ENCODE results near the gene FBXW12.

Gene FBXW12

GRCh38 chr3:48422272-48422671, 50.3 kb downstream of the FBXW12 start:
- no peak overlapping the region for H3K27ac ChIP-seq (ENCODE audit: low read depth, low read length)
- no peak overlapping the region for H3K4me3 ChIP-seq (ENCODE audit: low read length)
- peaks cover 27% of the 10 kb centered on the region for H3K4me1 ChIP-seq (ENCODE audit: control insufficient read depth, insufficient read depth, low read length)
- no peak overlapping the region for H3K9ac ChIP-seq (ENCODE audit: low read length)
- H3K27me3 ChIP-seq (ENCODE audit: control insufficient read depth, insufficient read depth, low read length): no peaks in the 10 kb centered on the region
- peaks cover 14% of the 10 kb centered on the region for H3K36me3 ChIP-seq (ENCODE audit: control insufficient read depth, insufficient read depth, low read length)

DNA sequence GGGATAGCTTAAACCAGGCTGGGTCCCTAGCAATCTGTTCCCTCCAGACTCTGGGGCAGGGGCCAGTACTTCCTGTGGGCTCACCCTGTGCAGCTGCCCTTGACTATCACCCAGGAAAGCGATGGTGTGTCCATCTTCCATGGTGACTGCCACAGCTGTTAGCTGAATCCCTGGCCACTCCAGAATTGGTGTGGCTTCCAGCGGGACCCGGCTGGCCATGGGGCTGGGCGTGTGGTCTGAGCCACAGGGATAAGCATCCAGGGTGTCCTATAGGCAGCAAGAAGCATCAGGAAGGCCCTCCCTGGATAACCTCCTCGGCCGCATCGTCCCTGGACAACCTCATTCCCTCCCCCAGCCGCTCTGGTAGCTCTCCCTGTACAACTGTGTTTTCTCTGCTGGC, 50.7 kb downstream of the FBXW12 start:
- H3K27me3 ChIP-seq (ENCODE audit: control insufficient read depth, insufficient read depth, low read length): no peaks in the 10 kb centered on the region
- H3K27ac ChIP-seq (ENCODE audit: low read depth, low read length): no peak overlapping the region
- no peak overlapping the region for H3K4me3 ChIP-seq (ENCODE audit: low read length)
- H3K4me1 ChIP-seq (ENCODE audit: control insufficient read depth, insufficient read depth, low read length): peaks cover 30% of the 10 kb centered on the region
- no peak overlapping the region for H3K9ac ChIP-seq (ENCODE audit: low read length)
- H3K36me3 ChIP-seq (ENCODE audit: control insufficient read depth, insufficient read depth, low read length): peaks cover 11% of the 10 kb centered on the region

DNA sequence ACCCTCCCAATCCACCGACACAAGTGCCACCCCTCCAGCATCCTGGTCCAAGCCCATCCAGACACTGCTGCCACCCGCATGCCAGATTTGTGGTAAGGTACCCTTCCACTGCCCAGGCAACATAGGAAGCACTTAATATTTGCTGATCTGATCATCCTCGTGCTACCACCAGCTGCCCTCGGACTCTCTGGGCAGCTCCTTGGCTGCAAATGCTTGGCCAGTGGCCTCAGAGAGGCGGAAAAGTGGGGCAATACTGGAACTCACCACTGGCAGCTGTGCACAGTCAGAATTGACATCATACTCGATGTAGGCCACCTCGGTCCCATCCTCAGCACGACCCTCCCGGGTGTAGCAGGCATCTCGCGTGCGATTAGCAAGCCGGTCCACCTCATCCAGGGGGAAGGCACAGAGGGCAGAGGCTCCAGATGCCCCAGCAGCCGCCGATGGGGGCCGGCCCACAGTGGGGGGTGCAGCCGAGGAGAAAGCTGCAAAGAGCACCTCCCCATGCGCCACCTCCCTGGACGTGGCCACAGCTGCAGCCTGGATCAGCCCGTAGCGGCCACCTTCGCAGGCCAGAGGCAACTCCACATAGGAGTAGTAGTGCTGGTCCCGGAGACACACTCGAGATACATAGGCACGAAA, 51.3 kb downstream of the FBXW12 start:
- Histone ChIP-seq H3K27me3 (ENCODE audit: control insufficient read depth, insufficient read depth, low read length) (no peaks in the 10 kb centered on the region), H3K9ac (ENCODE audit: low read length) (no peak overlapping the region), H3K4me1 (ENCODE audit: control insufficient read depth, insufficient read depth, low read length) (peaks cover 36% of the 10 kb centered on the region), H3K4me3 (ENCODE audit: low read length) (no peak overlapping the region), H3K36me3 (ENCODE audit: control insufficient read depth, insufficient read depth, low read length) (peaks cover 11% of the 10 kb centered on the region), H3K27ac (ENCODE audit: low read depth, low read length) (peak overlapping the region; percentile 33)

- Histone ChIP-seq H3K4me1 (ENCODE audit: control insufficient read depth, insufficient read depth, low read length) (peaks cover 37% of the 10 kb centered on the region), H3K27ac (ENCODE audit: low read depth, low read length) (no peak overlapping the region), H3K36me3 (ENCODE audit: control insufficient read depth, insufficient read depth, low read length) (peaks cover 5% of the 10 kb centered on the region), H3K27me3 (ENCODE audit: control insufficient read depth, insufficient read depth, low read length) (no peaks in the 10 kb centered on the region), H3K4me3 (ENCODE audit: low read length) (no peak overlapping the region), H3K9ac (ENCODE audit: low read length) (no peak overlapping the region)
Measured at GRCh38 chr3:48423883-48424695, 52.1 kb downstream of the FBXW12 start.

GRCh38 chr3:48425281-48425812, 53.3 kb downstream of the FBXW12 start:
- Histone ChIP-seq H3K27ac (ENCODE audit: low read depth, low read length) (peak overlapping the region; percentile 88), H3K27me3 (ENCODE audit: control insufficient read depth, insufficient read depth, low read length) (no peaks in the 10 kb centered on the region), H3K9ac (ENCODE audit: low read length) (no peak overlapping the region), H3K4me1 (ENCODE audit: control insufficient read depth, insufficient read depth, low read length) (peaks cover 41% of the 10 kb centered on the region), H3K36me3 (ENCODE audit: control insufficient read depth, insufficient read depth, low read length) (peaks cover 2% of the 10 kb centered on the region), H3K4me3 (ENCODE audit: low read length) (no peak overlapping the region)

DNA sequence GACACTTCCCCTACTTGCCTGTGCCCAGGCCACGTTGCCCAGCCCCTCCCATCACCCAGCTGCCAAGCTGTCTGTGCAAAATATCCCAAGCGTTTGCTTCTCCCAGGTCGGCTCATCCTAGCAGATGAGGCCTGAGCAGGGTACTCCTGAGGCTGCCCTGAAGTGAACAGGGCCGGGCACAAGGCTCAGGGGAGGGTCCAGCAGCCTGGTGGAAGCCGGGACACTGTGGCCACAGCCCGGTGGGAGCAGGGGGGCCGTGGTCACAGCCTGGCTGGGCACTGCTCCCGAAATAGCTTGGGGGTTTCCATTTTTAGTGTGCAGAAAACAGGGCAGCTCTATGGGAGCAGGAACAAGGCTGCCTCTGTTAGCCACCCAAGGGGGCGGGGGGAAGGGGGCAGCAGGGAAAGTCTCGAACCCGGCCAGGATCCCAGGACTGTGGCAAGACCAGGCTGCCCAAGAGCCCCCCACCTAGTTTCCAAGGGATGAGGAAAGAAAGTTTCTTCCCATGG, 54.4 kb downstream of the FBXW12 start:
- Histone ChIP-seq H3K4me3 (ENCODE audit: low read length) (peak overlapping the region; percentile 44), H3K9ac (ENCODE audit: low read length) (no peak overlapping the region), H3K27ac (ENCODE audit: low read depth, low read length) (peak overlapping the region; percentile 88), H3K27me3 (ENCODE audit: control insufficient read depth, insufficient read depth, low read length) (no peaks in the 10 kb centered on the region), H3K36me3 (ENCODE audit: control insufficient read depth, insufficient read depth, low read length) (no peaks in the 10 kb centered on the region), H3K4me1 (ENCODE audit: control insufficient read depth, insufficient read depth, low read length) (peaks cover 42% of the 10 kb centered on the region)

- Histone ChIP-seq H3K9ac (ENCODE audit: low read length) (no peak overlapping the region), H3K4me3 (ENCODE audit: low read length) (peak overlapping the region; percentile 69), H3K27ac (ENCODE audit: low read depth, low read length) (peak overlapping the region; percentile 88), H3K36me3 (ENCODE audit: control insufficient read depth, insufficient read depth, low read length) (no peaks in the 10 kb centered on the region), H3K27me3 (ENCODE audit: control insufficient read depth, insufficient read depth, low read length) (no peaks in the 10 kb centered on the region), H3K4me1 (ENCODE audit: control insufficient read depth, insufficient read depth, low read length) (peaks cover 42% of the 10 kb centered on the region)
Measured at GRCh38 chr3:48426944-48427629, 55.1 kb downstream of the FBXW12 start.

DNA sequence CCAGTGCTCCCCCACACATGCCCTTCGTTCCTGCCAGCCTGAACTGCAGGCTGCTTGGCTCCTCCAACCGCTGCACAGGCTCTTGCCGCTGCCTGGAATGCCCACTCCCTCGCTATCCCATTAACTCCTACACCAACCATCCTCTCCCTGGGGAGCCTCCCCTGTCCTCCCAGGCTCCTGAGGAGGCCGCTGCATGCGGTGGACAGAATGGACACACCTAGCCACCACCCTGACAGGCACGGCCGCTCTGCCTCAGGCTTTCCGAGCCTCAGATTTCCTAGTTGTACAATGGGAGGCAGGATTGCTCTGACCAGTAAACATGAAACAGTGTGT, 55.6 kb downstream of the FBXW12 start:
- Histone ChIP-seq H3K27ac (ENCODE audit: low read depth, low read length) (peak overlapping the region; percentile 88), H3K4me3 (ENCODE audit: low read length) (peak overlapping the region; percentile 69), H3K4me1 (ENCODE audit: control insufficient read depth, insufficient read depth, low read length) (peaks cover 42% of the 10 kb centered on the region)

DNA sequence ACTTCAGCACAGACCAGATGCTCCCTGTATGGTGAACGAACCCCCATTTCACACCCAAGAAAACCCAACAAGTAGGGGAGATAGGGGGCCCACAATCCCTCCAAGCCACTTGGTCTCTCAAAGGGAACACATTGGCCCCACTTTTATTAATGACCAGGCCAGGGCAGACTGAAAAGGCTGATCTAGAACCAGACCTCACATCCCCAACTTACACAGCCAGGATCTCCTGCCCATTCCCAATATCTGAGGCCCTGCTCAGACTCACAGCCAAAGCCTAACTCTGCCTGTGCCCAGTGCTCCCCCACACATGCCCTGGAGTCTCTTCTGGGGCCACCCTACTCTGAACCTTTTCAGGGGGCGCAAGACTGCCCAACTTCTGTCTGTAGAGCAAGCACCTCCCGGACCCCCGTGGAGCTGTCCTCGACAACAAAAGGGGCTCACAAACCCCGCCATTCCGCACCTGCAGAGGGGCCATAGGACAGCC, 56.1 kb downstream of the FBXW12 start:
- H3K36me3 ChIP-seq (ENCODE audit: control insufficient read depth, insufficient read depth, low read length): peaks cover 2% of the 10 kb centered on the region
- peak overlapping the region; percentile 69 for H3K4me3 ChIP-seq (ENCODE audit: low read length)
- H3K4me1 ChIP-seq (ENCODE audit: control insufficient read depth, insufficient read depth, low read length): peaks cover 42% of the 10 kb centered on the region
- peak overlapping the region; percentile 88 for H3K27ac ChIP-seq (ENCODE audit: low read depth, low read length)
- H3K27me3 ChIP-seq (ENCODE audit: control insufficient read depth, insufficient read depth, low read length): no peaks in the 10 kb centered on the region
- peak overlapping the region; percentile 54 for H3K9ac ChIP-seq (ENCODE audit: low read length)

More for the DNA sequence above, 55.6 kb downstream of the FBXW12 start:
- no peaks in the 10 kb centered on the region for H3K27me3 ChIP-seq (ENCODE audit: control insufficient read depth, insufficient read depth, low read length)
- no peaks in the 10 kb centered on the region for H3K36me3 ChIP-seq (ENCODE audit: control insufficient read depth, insufficient read depth, low read length)
- peak overlapping the region; percentile 54 for H3K9ac ChIP-seq (ENCODE audit: low read length)

DNA sequence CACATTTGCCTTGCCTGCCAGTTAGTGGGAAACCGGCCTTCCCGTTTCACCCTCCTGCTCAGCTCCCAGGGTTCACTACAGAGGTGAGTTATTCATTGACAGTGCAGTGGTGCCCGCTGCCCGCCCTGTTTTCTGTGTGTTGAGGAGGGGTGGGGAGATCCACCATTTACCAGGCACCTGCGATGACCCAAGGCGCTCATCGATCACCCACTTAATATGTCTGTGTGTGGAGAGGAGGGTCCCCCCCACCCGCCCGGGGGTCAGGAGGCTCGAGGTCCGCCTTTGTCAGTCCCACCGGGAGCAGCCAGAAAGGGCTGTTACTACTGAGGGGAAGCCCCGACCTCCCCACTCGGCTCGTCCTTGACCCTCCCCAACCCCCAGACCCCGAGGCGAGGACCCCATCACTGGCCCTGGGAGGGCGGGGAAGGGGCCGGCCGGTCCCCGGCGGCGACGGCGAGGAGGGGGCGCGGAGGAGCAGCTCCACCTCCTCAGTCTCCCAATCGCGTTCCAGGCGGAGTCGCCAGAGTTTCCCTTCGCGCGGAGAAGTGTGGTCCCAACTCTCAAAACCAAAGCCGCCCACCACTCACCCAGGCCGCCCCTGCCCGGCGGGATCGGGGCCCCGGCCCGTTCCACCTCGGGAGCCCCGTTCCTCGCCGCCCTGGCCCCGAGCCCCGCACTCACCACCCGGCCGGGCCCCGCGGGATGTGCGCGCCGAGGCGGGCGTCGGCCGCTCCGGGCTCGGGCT, 56.7 kb downstream of the FBXW12 start:
- Histone ChIP-seq H3K4me1 (ENCODE audit: control insufficient read depth, insufficient read depth, low read length) (peaks cover 42% of the 10 kb centered on the region), H3K27me3 (ENCODE audit: control insufficient read depth, insufficient read depth, low read length) (no peaks in the 10 kb centered on the region), H3K27ac (ENCODE audit: low read depth, low read length) (peak overlapping the region; percentile 88), H3K9ac (ENCODE audit: low read length) (peak overlapping the region; percentile 54), H3K4me3 (ENCODE audit: low read length) (peak overlapping the region; percentile 69), H3K36me3 (ENCODE audit: control insufficient read depth, insufficient read depth, low read length) (peaks cover 5% of the 10 kb centered on the region)

DNA sequence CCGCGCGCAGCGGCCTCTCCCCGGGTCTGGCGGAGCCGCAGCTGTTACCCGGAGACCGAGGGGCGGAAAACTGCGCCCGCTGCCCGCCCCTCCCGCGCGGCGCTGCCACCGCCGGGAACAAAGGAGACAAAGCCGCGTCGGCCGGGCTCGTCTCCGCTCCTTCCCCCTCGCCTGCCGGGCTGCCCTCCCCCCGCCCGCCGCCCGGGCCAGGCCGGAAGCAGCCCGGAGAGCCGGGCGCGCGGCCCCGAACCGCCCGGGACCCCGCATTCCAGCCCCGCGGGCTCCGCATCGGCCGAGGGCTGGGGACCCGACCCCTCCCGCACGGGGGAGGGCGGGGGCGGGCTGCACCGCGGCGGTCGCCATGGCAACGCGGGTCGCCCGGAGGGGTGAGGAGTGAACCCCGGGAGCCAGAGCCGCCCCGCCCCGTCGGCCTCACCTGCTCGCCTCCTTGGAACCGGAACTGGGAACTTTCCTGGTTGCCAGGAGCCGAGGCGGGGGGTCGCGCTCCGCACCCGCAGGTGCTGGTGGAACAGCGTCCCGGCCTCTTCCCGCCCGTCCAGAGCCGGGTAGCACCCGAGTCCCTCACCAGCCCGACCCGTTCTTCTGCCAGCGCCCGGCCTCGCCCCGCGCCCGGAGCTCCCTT, 57.4 kb downstream of the FBXW12 start:
- Histone ChIP-seq H3K36me3 (ENCODE audit: control insufficient read depth, insufficient read depth, low read length) (peaks cover 5% of the 10 kb centered on the region), H3K9ac (ENCODE audit: low read length) (peak overlapping the region; percentile 26), H3K4me3 (ENCODE audit: low read length) (peak overlapping the region; percentile 69), H3K27ac (ENCODE audit: low read depth, low read length) (peak overlapping the region; percentile 88), H3K27me3 (ENCODE audit: control insufficient read depth, insufficient read depth, low read length) (no peaks in the 10 kb centered on the region), H3K4me1 (ENCODE audit: control insufficient read depth, insufficient read depth, low read length) (peaks cover 46% of the 10 kb centered on the region)
